Inflammatory macrophage treated with lipopolysaccharide for 4 hours (primary cell): Measurements from ENCODE around the gene WDR4.
A peak's percentile ranks its signal among the peaks of the same experiment; 100 is the strongest.
"Not testable (repeated sequence)": the region's sequence is repeated elsewhere in the genome, so short reads cannot be mapped to it uniquely, and the experiment has no call there.

Source experiments
- DNase-seq: peaks from one replicate; pipeline ENCODE4 v3.0.0-alpha.2; 2020

WDR4 gene

GRCh38 chr21:42878993-42879787 lies at the start of gene WDR4:
Gene WDR4, minus strand, starts transcription at chr21:42879539. Its CDS starts 44 bp downstream, at chr21:42879495.
- peak; percentile 96 for DNase-seq

GRCh38 chr21:42927474-42928200 lies 48.3 kb upstream of the WDR4 start:
- not testable (repeated sequence) for DNase-seq

GRCh38 chr21:42925114-42925926 lies 46.0 kb upstream of the WDR4 start, which contains the start of gene ERVH48-1:
Gene ERVH48-1, minus strand, starts transcription at chr21:42925630. Its CDS starts 6,624 bp downstream, at chr21:42919006.
- DNase-seq, result no peak

GRCh38 chr21:42924433-42924751 lies 45.1 kb upstream of the WDR4 start:
- no peak for DNase-seq

- DNase-seq, result peak; percentile 87
Measured at GRCh38 chr21:42923553-42924432, 44.5 kb upstream of the WDR4 start.

GRCh38 chr21:42922918-42923317 lies 43.6 kb upstream of the WDR4 start:
- no peak for DNase-seq

- DNase-seq, result no peak
Measured at GRCh38 chr21:42921927-42922326, 42.6 kb upstream of the WDR4 start.

GRCh38 chr21:42918291-42918690 lies 39.0 kb upstream of the WDR4 start:
- no peak for DNase-seq

GRCh38 chr21:42913476-42913875 lies 34.1 kb upstream of the WDR4 start:
- no peak for DNase-seq

GRCh38 chr21:42911920-42912319 lies 32.6 kb upstream of the WDR4 start:
- DNase-seq, result not testable (repeated sequence)

- DNase-seq, result not testable (repeated sequence)
Measured at GRCh38 chr21:42908484-42908883, 29.1 kb upstream of the WDR4 start.

- DNase-seq, result no peak
Measured at GRCh38 chr21:42906233-42906632, 26.9 kb upstream of the WDR4 start.

GRCh38 chr21:42905195-42905594 lies 25.9 kb upstream of the WDR4 start:
- no peak for DNase-seq

GRCh38 chr21:42903817-42904216 lies 24.5 kb upstream of the WDR4 start:
- DNase-seq, result no peak

GRCh38 chr21:42900446-42900845 lies 21.1 kb upstream of the WDR4 start:
- no peak for DNase-seq

GRCh38 chr21:42892931-42893755 lies 13.8 kb upstream of the WDR4 start, which contains the start of gene NDUFV3:
Gene NDUFV3, plus strand, starts transcription at chr21:42893309. Its CDS starts 25 bp downstream, at chr21:42893334.
- DNase-seq, result peak; percentile 100

GRCh38 chr21:42892582-42892930 lies 13.2 kb upstream of the WDR4 start:
- no peak for DNase-seq

GRCh38 chr21:42887326-42887725 lies 8.0 kb upstream of the WDR4 start:
- no peak for DNase-seq

- no peak for DNase-seq
Measured at GRCh38 chr21:42883921-42884320, 4.6 kb upstream of the WDR4 start.

- no peak for DNase-seq
Measured at GRCh38 chr21:42880352-42880751, 1.0 kb upstream of the WDR4 start.

- no peak for DNase-seq
Measured at GRCh38 chr21:42878678-42878992, 704 bp downstream of the WDR4 start.

GRCh38 chr21:42875811-42876210 lies 3.5 kb downstream of the WDR4 start:
- DNase-seq, result not testable (repeated sequence)
